Mesendoderm (in vitro differentiated cells): ENCODE data around the gene TASL.
"Not testable (repeated sequence)": the region's sequence is repeated elsewhere in the genome, so short reads cannot be mapped to it uniquely, and the experiment has no call there.

Experiments
- DNase-seq: peaks from one replicate; pipeline ENCODE4 v3.0.0; 2013
- H2AK5ac ChIP-seq: 2 replicates; pipeline ENCODE4 v1.6.1; 2013; ENCODE audit warnings: low read length, inconsistent platforms
- H2BK120ac ChIP-seq: 2 replicates; pipeline ENCODE4 v1.6.1; 2013; ENCODE audit warnings: low read depth, mild to moderate bottlenecking, low read length, moderate library complexity, mixed read lengths
- H2BK15ac ChIP-seq: replicated peaks from 2 replicates; pipeline ENCODE4 v1.6.1; 2013; ENCODE audit warnings: low read depth, mild to moderate bottlenecking, moderate library complexity
- H2BK5ac ChIP-seq: 2 replicates; pipeline ENCODE4 v1.6.1; 2013; ENCODE audit warnings: low read length, inconsistent platforms
- H3K18ac ChIP-seq: 2 replicates; pipeline ENCODE4 v1.6.1; 2013; ENCODE audit warnings: mild to moderate bottlenecking, low read length, mixed read lengths
- H3K23ac ChIP-seq: one replicate; pipeline ENCODE4 v1.6.1; 2013; ENCODE audit warnings: low read length
- H3K27ac ChIP-seq: 2 replicates; pipeline ENCODE4 v1.5.1; 2013; ENCODE audit warnings: low read depth, mild to moderate bottlenecking, inconsistent platforms, low read length, moderate library complexity
- H3K27me3 ChIP-seq: 2 replicates; pipeline ENCODE4 v1.6.1; 2013; ENCODE audit warnings: low read length, control low read depth, mild to moderate bottlenecking, inconsistent platforms; ENCODE audit not compliant: insufficient read depth, poor library complexity
- H3K36me3 ChIP-seq: 2 replicates; pipeline ENCODE4 v1.6.1; 2013; ENCODE audit warnings: low read length, inconsistent platforms; ENCODE audit not compliant: control insufficient read depth, insufficient read depth
- H3K4ac ChIP-seq: one replicate; pipeline ENCODE4 v1.6.1; 2013; ENCODE audit warnings: low read depth, mild to moderate bottlenecking, low read length, moderate library complexity
- H3K4me1 ChIP-seq: 2 replicates; pipeline ENCODE4 v1.6.1; 2013; ENCODE audit warnings: low read depth, low read length, inconsistent platforms; ENCODE audit not compliant: control insufficient read depth
- H3K4me2 ChIP-seq: 2 replicates; pipeline ENCODE4 v1.6.1; 2013; ENCODE audit warnings: low read length
- H3K4me3 ChIP-seq: 2 replicates; pipeline ENCODE4 v1.5.1; 2013; ENCODE audit warnings: mild to moderate bottlenecking, low read length
- H3K56ac ChIP-seq: one replicate; pipeline ENCODE4 v1.6.1; 2013; ENCODE audit warnings: low read length
- H3K79me1 ChIP-seq: 2 replicates; pipeline ENCODE4 v1.6.1; 2013; ENCODE audit warnings: low read length, inconsistent platforms
- H3K79me2 ChIP-seq: 2 replicates; pipeline ENCODE4 v1.6.1; 2013; ENCODE audit warnings: mild to moderate bottlenecking, low read length; ENCODE audit not compliant: control insufficient read depth, insufficient read depth
- H3K9ac ChIP-seq: 2 replicates; pipeline ENCODE4 v1.6.1; 2013; ENCODE audit warnings: low read length, inconsistent platforms
- H4K5ac ChIP-seq: one replicate; pipeline ENCODE4 v1.6.1; 2013; ENCODE audit warnings: low read length
- H4K8ac ChIP-seq: one replicate; pipeline ENCODE4 v1.6.1; 2013; ENCODE audit warnings: low read depth, mild to moderate bottlenecking, control low read depth, low read length, moderate library complexity
- WGBS: extraction: QIAGEN DNeasy Blood & Tissue Kit; methylation state at CpG from one replicate; pipeline ENCODE4 v1.1.7; 2013; ENCODE audit warnings: low lambda C conversion rate, missing lambda C conversion rate; ENCODE audit not compliant: insufficient coverage; ENCODE audit errors: extremely low coverage; 5-methylcytosine and 5-hydroxymethylcytosine counted together

TASL gene

GRCh38 chrX:30572678-30573077 is 4.9 kb downstream of the TASL start:
- Histone ChIP-seq H3K4me2 (no peak overlapping the region), H3K4ac (no peak overlapping the region), H2BK120ac (no peak overlapping the region), H2AK5ac (no peak overlapping the region), H3K27ac (no peak overlapping the region), H3K79me2 (no peaks in the 10 kb centered on the region), H2BK5ac (no peak overlapping the region), H3K23ac (no peak overlapping the region), H3K9ac (no peak overlapping the region), H3K79me1 (no peaks in the 10 kb centered on the region), H3K4me1 (no peaks in the 10 kb centered on the region), H4K5ac (no peak overlapping the region), H3K36me3 (no peaks in the 10 kb centered on the region), H3K18ac (no peak overlapping the region), H3K4me3 (no peak overlapping the region), H3K27me3 (no peaks in the 10 kb centered on the region), H4K8ac (no peak overlapping the region), H2BK15ac (no peak overlapping the region), H3K56ac (no peak overlapping the region)
- no CpG with 5 or more reads among the region's 4 CpGs for WGBS
- DNase-seq: no peak

- no CpG with 5 or more reads among the region's 1 CpG for WGBS
- no peaks in the 10 kb centered on the region for H3K4me1 ChIP-seq
These were observed 5.6 kb downstream of the TASL start for GRCh38 chrX:30572004-30572403.

GRCh38 chrX:30570505-30570904 is 7.1 kb downstream of the TASL start:
- no peak overlapping the region for H2BK5ac ChIP-seq
- no peaks in the 10 kb centered on the region for H3K79me2 ChIP-seq
- H3K23ac ChIP-seq: no peak overlapping the region
- no peak overlapping the region for H3K56ac ChIP-seq
- DNase-seq: no peak
- no peak overlapping the region for H4K5ac ChIP-seq
- no peak overlapping the region for H3K18ac ChIP-seq
- WGBS: no CpG with 5 or more reads among the region's 1 CpG
- no peak overlapping the region for H4K8ac ChIP-seq
- H3K9ac ChIP-seq: no peak overlapping the region
- no peak overlapping the region for H3K4me3 ChIP-seq
- no peaks in the 10 kb centered on the region for H3K79me1 ChIP-seq
- no peaks in the 10 kb centered on the region for H3K27me3 ChIP-seq
- no peak overlapping the region for H3K27ac ChIP-seq
- no peak overlapping the region for H3K4me2 ChIP-seq
- H2BK120ac ChIP-seq: no peak overlapping the region
- H2AK5ac ChIP-seq: no peak overlapping the region
- H3K4ac ChIP-seq: no peak overlapping the region
- no peak overlapping the region for H2BK15ac ChIP-seq
- no peaks in the 10 kb centered on the region for H3K36me3 ChIP-seq
- H3K4me1 ChIP-seq: no peaks in the 10 kb centered on the region

More at GRCh38 chrX:30572004-30572403, 5.6 kb downstream of the TASL start:
- no peak for DNase-seq
- Histone ChIP-seq H3K4me2 (no peak overlapping the region), H3K79me1 (no peaks in the 10 kb centered on the region), H3K23ac (no peak overlapping the region), H3K79me2 (no peaks in the 10 kb centered on the region), H3K4me3 (no peak overlapping the region), H4K8ac (no peak overlapping the region), H2BK120ac (no peak overlapping the region), H3K18ac (no peak overlapping the region), H3K56ac (no peak overlapping the region), H4K5ac (no peak overlapping the region), H3K27me3 (no peaks in the 10 kb centered on the region), H3K9ac (no peak overlapping the region), H2AK5ac (no peak overlapping the region), H3K27ac (no peak overlapping the region), H2BK15ac (no peak overlapping the region), H2BK5ac (no peak overlapping the region), H3K36me3 (no peaks in the 10 kb centered on the region), H3K4ac (no peak overlapping the region)

GRCh38 chrX:30568136-30568535 is 9.4 kb downstream of the TASL start:
- Histone ChIP-seq H3K4me3 (no peak overlapping the region), H3K18ac (no peak overlapping the region), H3K4me1 (no peaks in the 10 kb centered on the region), H2AK5ac (no peak overlapping the region), H3K9ac (no peak overlapping the region), H3K56ac (no peak overlapping the region), H4K5ac (no peak overlapping the region), H2BK5ac (no peak overlapping the region), H2BK120ac (no peak overlapping the region), H4K8ac (no peak overlapping the region), H3K36me3 (no peaks in the 10 kb centered on the region), H3K79me1 (no peaks in the 10 kb centered on the region), H3K79me2 (no peaks in the 10 kb centered on the region), H3K27me3 (no peaks in the 10 kb centered on the region), H3K4me2 (no peak overlapping the region), H3K23ac (no peak overlapping the region), H3K4ac (no peak overlapping the region), H3K27ac (no peak overlapping the region), H2BK15ac (no peak overlapping the region)
- no CpG with 5 or more reads among the region's 4 CpGs for WGBS
- no peak for DNase-seq

DNA sequence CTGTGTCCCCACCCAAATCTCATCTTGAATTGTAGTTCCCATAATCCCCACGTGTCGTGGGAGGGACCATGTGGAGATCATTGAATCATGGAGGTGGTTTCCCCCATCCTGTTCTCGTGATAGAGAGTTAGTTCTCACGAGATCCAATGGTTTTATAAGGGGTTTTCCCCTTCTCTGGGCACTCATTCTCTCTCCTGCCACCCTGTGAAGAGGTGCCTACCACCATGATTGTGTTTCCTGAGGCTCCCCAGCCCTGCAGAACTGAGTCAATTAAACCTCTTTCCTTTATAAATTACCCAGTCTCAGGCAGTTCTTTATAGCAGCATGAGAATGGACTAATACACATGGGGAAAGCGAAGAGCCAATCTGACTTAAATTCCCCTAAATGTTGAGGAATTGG is 14.5 kb downstream of the TASL start:
- H3K27ac ChIP-seq, H2AK5ac ChIP-seq, H3K18ac ChIP-seq, H3K79me2 ChIP-seq, H3K4me1 ChIP-seq, H3K27me3 ChIP-seq, H3K23ac ChIP-seq, H2BK120ac ChIP-seq, H3K36me3 ChIP-seq, H3K4ac ChIP-seq, H3K56ac ChIP-seq, H4K5ac ChIP-seq, H3K4me3 ChIP-seq, H3K9ac ChIP-seq, H2BK5ac ChIP-seq, DNase-seq, H4K8ac ChIP-seq, H2BK15ac ChIP-seq, H3K4me2 ChIP-seq, H3K79me1 ChIP-seq: not testable (repeated sequence)
- no CpG with 5 or more reads among the region's 5 CpGs for WGBS

GRCh38 chrX:30561191-30561590 is 16.4 kb downstream of the TASL start:
- H2BK120ac ChIP-seq: no peak overlapping the region
- H3K4me1 ChIP-seq: no peaks in the 10 kb centered on the region
- no peaks in the 10 kb centered on the region for H3K36me3 ChIP-seq
- H2AK5ac ChIP-seq: no peak overlapping the region
- H3K23ac ChIP-seq: no peak overlapping the region
- no peak overlapping the region for H3K27ac ChIP-seq
- H3K4me2 ChIP-seq: no peak overlapping the region
- no peaks in the 10 kb centered on the region for H3K79me1 ChIP-seq
- no peak overlapping the region for H3K4me3 ChIP-seq
- no peak overlapping the region for H4K5ac ChIP-seq
- H3K4ac ChIP-seq: no peak overlapping the region
- H2BK5ac ChIP-seq: no peak overlapping the region
- no peak overlapping the region for H3K56ac ChIP-seq
- WGBS: no CpG with 5 or more reads among the region's 2 CpGs
- H4K8ac ChIP-seq: no peak overlapping the region
- DNase-seq: peak; percentile 3
- H3K27me3 ChIP-seq: no peaks in the 10 kb centered on the region
- no peak overlapping the region for H2BK15ac ChIP-seq
- H3K9ac ChIP-seq: no peak overlapping the region
- H3K79me2 ChIP-seq: no peaks in the 10 kb centered on the region
- no peak overlapping the region for H3K18ac ChIP-seq
